ENCODE measurements around the gene ZMYM5. TPM values are rescaled to one million over a fixed set of nuclear protein-coding genes. Genes with fewer than 3 reads are reported as not detected.
"Not testable (repeated sequence)": the region's sequence is repeated elsewhere in the genome, so short reads cannot be mapped to it uniquely, and the experiment has no call there.

The ZMYM5 gene
- total RNA-seq = 10 to 100 TPM; 12.4 to 19.5 TPM
- 10 to 100 TPM in 1 of 2 donors, 1 to 10 TPM in 1; 5.5 to 10.8 TPM for polyA plus RNA-seq
- long read RNA-seq, donor 1, transcript ZMYM5-202 (6 exons, 1,382 nt) = minor isoform, 6 of 48 reads
- long read RNA-seq, donor 1, transcript ZMYM5-201 (8 exons, 3,268 nt) = major isoform, 13 of 48 reads
- long read RNA-seq, donor 1, partial matches to known transcripts = 11 of 48 reads
- long read RNA-seq, donor 1, other reads (novel, unspliced or antisense) = 17 of 48 reads
- long read RNA-seq, donor 2, partial matches to known transcripts = 0 of 11 reads
- long read RNA-seq, donor 2, other reads (novel, unspliced or antisense) = 6 of 11 reads

DNA sequence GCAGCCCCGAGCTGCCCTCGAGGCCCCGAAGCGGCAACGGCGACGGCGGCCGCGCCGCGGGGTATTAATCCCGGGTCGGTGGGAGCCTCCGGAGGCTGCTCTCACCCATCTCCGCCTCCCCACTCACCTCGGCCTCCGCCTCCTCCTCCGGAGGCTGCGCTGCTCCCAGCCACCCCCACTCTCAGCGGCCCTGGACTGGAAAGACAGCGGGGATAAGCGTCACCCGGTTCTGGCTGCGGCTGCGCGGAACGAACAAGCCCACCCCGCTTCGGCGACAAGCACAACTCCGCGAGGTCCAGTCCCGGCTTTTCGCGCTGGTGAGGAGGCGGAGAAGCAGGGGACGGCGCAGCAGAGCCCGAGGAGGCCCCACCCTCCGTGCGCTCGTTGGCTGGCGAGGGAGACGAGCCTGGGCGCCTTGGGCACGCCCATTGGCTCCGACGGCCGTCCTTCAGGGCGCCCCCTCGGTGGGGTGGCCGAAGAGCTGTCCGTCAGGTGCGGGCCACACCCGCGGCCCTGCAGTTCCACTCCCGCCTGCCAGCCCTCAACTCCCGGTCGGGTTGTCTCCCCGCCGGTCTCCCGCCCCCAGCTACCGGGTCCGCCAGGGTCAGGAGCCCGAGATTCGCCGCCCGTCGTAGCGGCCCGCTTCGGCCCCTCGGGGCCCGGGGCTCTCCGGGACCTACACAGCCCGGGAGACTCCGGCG is at the start of gene ZMYM5:
Gene ZMYM5 (minus strand): TSS at position 327 of the 701 bp plus-strand sequence. CDS start 11,469 bp downstream, outside the sequence.
- Histone ChIP-seq H3K27me3 (ENCODE audit: control insufficient read depth in 1 of 2, insufficient read depth in 2 of 2, low read length in 1 of 2) (no peaks in the 10 kb centered on the region), H3K4me3 (ENCODE audit: low read length in 2 of 2) (peak within 1 kb of the TSS; percentile 62 to 67), H3K27ac (ENCODE audit: low read depth in 1 of 2, low read length in 2 of 2) (peak within 1 kb of the TSS; percentile 83 to 94), H3K9me3 (ENCODE audit: control insufficient read depth, low read length) (no peaks in the 10 kb centered on the region), H3K4me1 (ENCODE audit: control insufficient read depth in 1 of 2, insufficient read depth in 2 of 2, low read length in 2 of 2) (peaks cover 0 to 2% of the 10 kb centered on the region in 2 donors), H3K36me3 (ENCODE audit: control insufficient read depth in 1 of 2, insufficient read depth in 2 of 2, low read length in 1 of 2) (no peaks in the 10 kb centered on the region)
- intact Hi-C loops (cut with DNase I) = loop anchor here (2.0 to 10.0 kb wide), 4 partner anchors 79 to 95 kb away; partner anchors contain the start of genes PSPC1 (in 2 of the 2) and ZMYM2 (in 2 of the 2)
- 0% methylated on average over 69 to 79 of the region's 79 CpGs for WGBS, 2 donors
- ATAC-seq (ENCODE audit: low FRiP score) (peak; percentile 98), DNase-seq (peak; percentile 99 to 100)

DNA sequence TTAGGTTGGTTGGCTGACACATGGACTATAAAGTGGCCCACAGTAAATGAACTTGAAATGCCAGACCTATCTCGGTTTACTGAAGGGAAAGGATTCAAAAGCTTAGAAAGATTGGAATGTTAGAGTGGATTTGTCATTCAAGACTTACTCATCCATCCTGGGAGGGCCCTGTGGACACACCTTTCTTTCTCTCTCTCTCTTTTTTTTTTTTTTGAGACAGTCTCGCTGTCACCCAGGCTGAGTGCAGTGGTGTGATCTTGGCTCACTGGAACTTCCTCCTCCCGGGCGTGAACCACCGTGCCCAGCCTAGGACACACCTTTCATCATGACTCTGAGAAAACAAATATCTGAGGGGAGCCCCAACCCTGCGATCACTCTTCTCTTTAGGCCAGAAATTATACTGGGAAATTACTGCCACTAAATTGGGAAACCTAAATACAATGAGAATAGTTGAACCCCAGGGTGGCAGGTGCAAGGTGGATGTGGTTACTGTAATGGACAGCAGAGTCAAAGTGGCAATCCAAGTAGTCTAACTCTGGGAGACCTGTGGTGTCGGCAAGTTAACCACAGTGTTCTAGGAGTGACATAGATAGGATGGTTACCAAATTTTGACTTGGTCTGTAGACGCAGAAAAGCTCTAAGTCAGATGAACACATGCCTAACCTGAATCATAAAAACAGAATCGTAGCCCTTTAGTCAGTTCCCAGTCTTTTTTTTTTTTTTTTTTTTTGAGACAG is 47.1 kb upstream of the ZMYM5 start:
- 92 to 93% methylated on average over 9 of the region's 9 CpGs for WGBS, 2 donors
- ATAC-seq (ENCODE audit: low FRiP score) = no peak
- H3K4me1 ChIP-seq (ENCODE audit: control insufficient read depth in 1 of 2, insufficient read depth in 2 of 2, low read length in 2 of 2) = no peaks in the 10 kb centered on the region
- H3K27me3 ChIP-seq (ENCODE audit: control insufficient read depth in 1 of 2, insufficient read depth in 2 of 2, low read length in 1 of 2) = no peaks in the 10 kb centered on the region
- H3K9me3 ChIP-seq (ENCODE audit: control insufficient read depth, low read length) = no peaks in the 10 kb centered on the region
- H3K36me3 ChIP-seq (ENCODE audit: control insufficient read depth in 1 of 2, insufficient read depth in 2 of 2, low read length in 1 of 2) = no peaks in the 10 kb centered on the region
- no peak overlapping the region for H3K4me3 ChIP-seq (ENCODE audit: low read length in 2 of 2)
- no peak for DNase-seq
- intact Hi-C loops (cut with DNase I) = no loop called here
- H3K27ac ChIP-seq (ENCODE audit: low read depth in 1 of 2, low read length in 2 of 2) = no peak overlapping the region

- Histone ChIP-seq H3K9me3 (ENCODE audit: control insufficient read depth, low read length) (no peaks in the 10 kb centered on the region), H3K27ac (ENCODE audit: low read depth in 1 of 2, low read length in 2 of 2) (no peak overlapping the region), H3K27me3 (ENCODE audit: control insufficient read depth in 1 of 2, insufficient read depth in 2 of 2, low read length in 1 of 2) (no peaks in the 10 kb centered on the region), H3K4me1 (ENCODE audit: control insufficient read depth in 1 of 2, insufficient read depth in 2 of 2, low read length in 2 of 2) (no peaks in the 10 kb centered on the region), H3K4me3 (ENCODE audit: low read length in 2 of 2) (no peak overlapping the region), H3K36me3 (ENCODE audit: control insufficient read depth in 1 of 2, insufficient read depth in 2 of 2, low read length in 1 of 2) (no peaks in the 10 kb centered on the region)
- ATAC-seq (ENCODE audit: low FRiP score) (no peak), DNase-seq (no peak)
- intact Hi-C loops (cut with DNase I) = no loop called here
- 80 to 81% methylated on average over 1 of the region's 1 CpG for whole genome bisulfite sequencing, 2 donors
These were observed 45.0 kb upstream of the ZMYM5 start for GRCh38 chr13:19908350-19908986.

- H3K27me3 ChIP-seq (ENCODE audit: control insufficient read depth in 1 of 2, insufficient read depth in 2 of 2, low read length in 1 of 2); H3K27ac ChIP-seq (ENCODE audit: low read depth in 1 of 2, low read length in 2 of 2); DNase-seq; ATAC-seq (ENCODE audit: low FRiP score); H3K9me3 ChIP-seq (ENCODE audit: control insufficient read depth, low read length); H3K4me3 ChIP-seq (ENCODE audit: low read length in 2 of 2); intact Hi-C loops (cut with DNase I); H3K36me3 ChIP-seq (ENCODE audit: control insufficient read depth in 1 of 2, insufficient read depth in 2 of 2, low read length in 1 of 2); H3K4me1 ChIP-seq (ENCODE audit: control insufficient read depth in 1 of 2, insufficient read depth in 2 of 2, low read length in 2 of 2): not testable (repeated sequence)
- WGBS, 2 donors = 81 to 84% methylated on average over 9 of the region's 9 CpGs
These were observed 42.2 kb upstream of the ZMYM5 start for GRCh38 chr13:19905487-19906195.

DNA sequence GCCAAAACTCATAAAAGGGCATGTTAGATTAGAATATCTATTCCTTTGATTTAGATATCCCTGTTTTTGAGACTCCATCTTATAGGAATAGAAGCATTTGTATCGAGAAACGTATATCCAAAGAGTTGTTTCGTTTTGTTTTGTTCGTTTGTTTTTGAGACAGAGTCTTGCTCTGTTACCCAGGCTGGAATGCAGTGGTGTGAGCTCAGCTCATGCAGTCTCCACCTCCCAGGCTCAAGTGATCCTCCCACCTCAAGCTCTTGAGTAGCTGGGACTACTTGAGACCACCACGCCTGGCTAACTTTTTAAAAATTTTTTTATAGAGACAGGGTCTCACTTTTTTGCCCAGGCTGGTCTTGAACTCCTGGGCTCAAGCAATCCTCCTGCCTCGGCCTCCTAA is 26.6 kb upstream of the ZMYM5 start:
- 78 to 83% methylated on average over 6 of the region's 6 CpGs for WGBS, 2 donors
- ATAC-seq (ENCODE audit: low FRiP score) = no peak

DNA sequence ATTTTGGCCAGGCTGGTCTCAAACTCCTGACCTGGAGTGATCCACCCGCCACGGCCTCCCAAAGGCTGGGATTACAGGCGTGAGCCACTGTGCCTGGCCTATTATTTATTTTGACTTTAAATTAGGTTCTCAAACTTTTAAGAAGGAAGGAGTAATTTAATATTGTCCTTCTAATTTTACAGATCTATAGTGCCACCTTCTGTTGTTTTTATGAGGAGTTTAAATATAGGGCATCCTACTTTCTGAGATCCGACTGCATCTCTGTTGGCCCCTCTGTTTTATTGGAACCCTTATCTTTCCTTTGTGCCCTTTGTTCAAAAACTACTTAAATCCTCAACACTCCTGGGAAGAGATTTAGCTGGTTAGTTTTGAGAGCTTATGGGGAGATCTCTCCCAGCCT is 25.4 kb upstream of the ZMYM5 start:
- DNase-seq (no peak), ATAC-seq (ENCODE audit: low FRiP score) (no peak)
- no peaks in the 10 kb centered on the region for H3K9me3 ChIP-seq (ENCODE audit: control insufficient read depth, low read length)
- H3K4me3 ChIP-seq (ENCODE audit: low read length in 2 of 2) = no peak overlapping the region
- intact Hi-C loops (cut with DNase I) = no loop called here
- no peaks in the 10 kb centered on the region for H3K36me3 ChIP-seq (ENCODE audit: control insufficient read depth in 1 of 2, insufficient read depth in 2 of 2, low read length in 1 of 2)
- no peaks in the 10 kb centered on the region for H3K4me1 ChIP-seq (ENCODE audit: control insufficient read depth in 1 of 2, insufficient read depth in 2 of 2, low read length in 2 of 2)
- H3K27me3 ChIP-seq (ENCODE audit: control insufficient read depth in 1 of 2, insufficient read depth in 2 of 2, low read length in 1 of 2) = no peaks in the 10 kb centered on the region
- no peak overlapping the region for H3K27ac ChIP-seq (ENCODE audit: low read depth in 1 of 2, low read length in 2 of 2)
- 25 to 33% methylated on average over 4 of the region's 4 CpGs for WGBS, 2 donors

More for the DNA sequence above, 26.6 kb upstream of the ZMYM5 start:
- H3K36me3 ChIP-seq (ENCODE audit: control insufficient read depth in 1 of 2, insufficient read depth in 2 of 2, low read length in 1 of 2) = no peaks in the 10 kb centered on the region
- H3K4me3 ChIP-seq (ENCODE audit: low read length in 2 of 2) = no peak overlapping the region
- no peak overlapping the region for H3K27ac ChIP-seq (ENCODE audit: low read depth in 1 of 2, low read length in 2 of 2)
- no peaks in the 10 kb centered on the region for H3K27me3 ChIP-seq (ENCODE audit: control insufficient read depth in 1 of 2, insufficient read depth in 2 of 2, low read length in 1 of 2)
- no peak for DNase-seq
- intact Hi-C loops (cut with DNase I) = no loop called here
- no peaks in the 10 kb centered on the region for H3K9me3 ChIP-seq (ENCODE audit: control insufficient read depth, low read length)
- H3K4me1 ChIP-seq (ENCODE audit: control insufficient read depth in 1 of 2, insufficient read depth in 2 of 2, low read length in 2 of 2) = no peaks in the 10 kb centered on the region

GRCh38 chr13:19882231-19882630 is 18.8 kb upstream of the ZMYM5 start:
- intact Hi-C loops (cut with DNase I) = no loop called here
- Histone ChIP-seq H3K27me3 (ENCODE audit: control insufficient read depth in 1 of 2, insufficient read depth in 2 of 2, low read length in 1 of 2) (no peaks in the 10 kb centered on the region), H3K36me3 (ENCODE audit: control insufficient read depth in 1 of 2, insufficient read depth in 2 of 2, low read length in 1 of 2) (no peaks in the 10 kb centered on the region), H3K4me3 (ENCODE audit: low read length in 2 of 2) (no peak overlapping the region), H3K9me3 (ENCODE audit: control insufficient read depth, low read length) (peaks cover 3% of the 10 kb centered on the region), H3K27ac (ENCODE audit: low read depth in 1 of 2, low read length in 2 of 2) (no peak overlapping the region), H3K4me1 (ENCODE audit: control insufficient read depth in 1 of 2, insufficient read depth in 2 of 2, low read length in 2 of 2) (no peaks in the 10 kb centered on the region)
- 94 to 99% methylated on average over 3 of the region's 3 CpGs for WGBS, 2 donors
- ATAC-seq (ENCODE audit: low FRiP score) (no peak), DNase-seq (no peak)

DNA sequence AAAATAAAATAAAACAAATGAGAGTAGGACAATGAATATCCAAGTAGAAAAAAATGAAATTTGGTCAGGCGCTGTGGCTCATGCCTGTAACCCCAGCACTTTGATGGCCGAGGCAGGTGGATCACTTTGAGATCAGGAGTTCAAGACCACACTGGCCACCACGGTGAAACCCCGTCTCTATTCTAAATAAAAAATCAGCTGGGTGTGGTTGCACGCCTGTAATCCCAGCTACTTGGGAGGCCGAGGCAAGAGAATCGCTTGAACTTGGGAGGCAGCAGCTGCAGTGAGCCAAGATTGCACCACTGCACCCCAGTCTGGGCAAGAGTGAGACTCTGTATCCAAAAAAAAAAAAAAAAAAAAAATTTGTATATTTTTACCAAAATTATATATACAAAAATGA is 18.2 kb upstream of the ZMYM5 start:
- 92 to 97% methylated on average over 7 of the region's 7 CpGs for WGBS, 2 donors

More for the DNA sequence above, 18.2 kb upstream of the ZMYM5 start:
- H3K9me3 ChIP-seq (ENCODE audit: control insufficient read depth, low read length) = peaks cover 3% of the 10 kb centered on the region
- no peak overlapping the region for H3K27ac ChIP-seq (ENCODE audit: low read depth in 1 of 2, low read length in 2 of 2)
- H3K27me3 ChIP-seq (ENCODE audit: control insufficient read depth in 1 of 2, insufficient read depth in 2 of 2, low read length in 1 of 2) = no peaks in the 10 kb centered on the region
- H3K4me3 ChIP-seq (ENCODE audit: low read length in 2 of 2) = no peak overlapping the region
- ATAC-seq (ENCODE audit: low FRiP score) = no peak
- no peak for DNase-seq
- intact Hi-C loops (cut with DNase I) = no loop called here
- H3K4me1 ChIP-seq (ENCODE audit: control insufficient read depth in 1 of 2, insufficient read depth in 2 of 2, low read length in 2 of 2) = no peaks in the 10 kb centered on the region
- no peaks in the 10 kb centered on the region for H3K36me3 ChIP-seq (ENCODE audit: control insufficient read depth in 1 of 2, insufficient read depth in 2 of 2, low read length in 1 of 2)
